ENCODE results near the gene CYP2S1.

Gene CYP2S1

DNA sequence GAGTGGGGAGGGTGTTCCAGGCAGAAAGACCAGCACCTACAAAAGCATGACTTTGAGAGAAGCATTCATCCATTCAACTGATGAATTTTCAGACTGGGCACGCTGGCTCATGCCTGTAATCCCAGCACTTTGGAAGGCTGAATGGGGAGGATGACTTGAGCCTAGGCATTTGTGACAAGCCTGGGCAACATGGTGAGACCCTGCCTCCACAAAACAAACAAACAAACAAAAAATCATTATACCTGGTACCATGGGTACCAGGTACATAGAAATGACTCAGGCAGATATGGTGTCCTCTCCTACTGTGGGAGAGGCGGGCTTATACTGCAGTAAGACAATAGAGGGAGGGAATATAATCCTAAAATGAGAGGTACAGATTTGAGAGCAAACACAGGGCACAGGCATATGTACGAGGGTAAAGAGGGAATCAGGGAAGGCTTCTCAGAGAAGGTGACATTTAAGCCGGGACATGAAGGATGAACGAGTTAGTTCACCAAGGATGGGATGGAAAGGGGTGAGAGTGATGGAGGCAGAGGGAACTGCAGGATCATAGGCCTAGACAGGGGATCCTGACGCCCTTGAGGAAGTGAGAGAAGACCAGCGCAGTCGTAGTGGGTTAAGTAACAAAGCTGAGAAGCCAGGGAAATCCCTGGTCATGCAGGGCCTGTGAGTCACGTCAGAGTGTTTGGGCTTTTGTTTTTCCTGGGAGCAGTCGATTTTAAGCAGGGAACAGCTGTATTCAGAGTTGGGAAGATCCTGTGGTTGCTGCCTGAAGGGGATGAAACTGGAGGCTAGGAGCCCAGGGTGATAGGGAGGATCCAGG is 2.9 kb downstream of the CYP2S1 start:
- DNase-seq (ENCODE audit: low read depth in 2 of 2) = no peak

DNA sequence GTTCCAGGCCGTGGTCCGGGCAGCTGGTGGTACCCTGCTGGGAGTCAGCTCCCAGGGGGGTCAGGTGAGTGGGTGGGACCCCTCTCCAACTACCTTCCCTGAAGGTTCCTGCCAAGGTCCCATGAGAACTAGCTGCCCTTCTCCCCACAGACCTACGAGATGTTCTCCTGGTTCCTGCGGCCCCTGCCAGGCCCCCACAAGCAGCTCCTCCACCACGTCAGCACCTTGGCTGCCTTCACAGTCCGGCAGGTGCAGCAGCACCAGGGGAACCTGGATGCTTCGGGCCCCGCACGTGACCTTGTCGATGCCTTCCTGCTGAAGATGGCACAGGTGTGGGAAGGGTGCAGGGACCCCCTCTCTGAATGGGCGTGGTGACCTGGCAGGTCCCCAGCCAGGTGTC is 5.5 kb downstream of the CYP2S1 start:
- DNase-seq (ENCODE audit: low read depth in 2 of 2) = no peak

DNA sequence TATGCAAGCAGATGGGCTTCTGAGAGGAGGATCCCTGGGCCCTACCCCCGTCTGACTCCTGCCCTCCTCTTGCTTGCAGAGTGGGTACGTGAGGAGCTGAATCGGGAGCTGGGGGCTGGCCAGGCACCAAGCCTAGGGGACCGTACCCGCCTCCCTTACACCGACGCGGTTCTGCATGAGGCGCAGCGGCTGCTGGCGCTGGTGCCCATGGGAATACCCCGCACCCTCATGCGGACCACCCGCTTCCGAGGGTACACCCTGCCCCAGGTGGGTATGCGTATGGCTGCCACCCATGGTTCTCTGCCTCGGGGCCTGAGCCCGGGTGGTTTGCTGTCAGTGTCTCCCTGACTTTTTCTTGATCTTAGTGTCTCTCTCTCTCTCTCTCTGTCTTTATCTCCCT is 10.4 kb downstream of the CYP2S1 start:
- no peak for DNase-seq (ENCODE audit: low read depth in 2 of 2)

DNA sequence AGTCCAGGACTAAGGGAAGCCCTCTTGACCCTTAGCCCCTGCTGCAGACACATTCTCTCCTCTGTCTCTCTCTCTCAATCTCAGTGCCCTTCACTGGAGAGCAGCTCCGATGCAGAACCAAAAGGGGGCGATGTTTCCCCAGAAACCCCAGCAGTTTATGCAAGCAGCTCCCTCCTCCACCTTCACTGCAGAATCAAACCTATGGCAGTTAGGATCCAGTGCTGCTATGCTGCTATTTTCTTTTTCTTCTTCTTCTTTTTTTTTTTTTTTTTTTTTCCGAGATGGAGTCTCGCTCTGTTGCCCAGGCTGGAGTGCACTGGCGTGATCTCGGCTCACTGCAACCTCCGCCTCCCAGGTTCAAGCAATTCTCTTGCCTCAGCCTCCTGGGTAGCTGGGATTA is 11.3 kb downstream of the CYP2S1 start:
- peak; percentile 64 to 77 for DNase-seq (ENCODE audit: low read depth in 2 of 2)

DNA sequence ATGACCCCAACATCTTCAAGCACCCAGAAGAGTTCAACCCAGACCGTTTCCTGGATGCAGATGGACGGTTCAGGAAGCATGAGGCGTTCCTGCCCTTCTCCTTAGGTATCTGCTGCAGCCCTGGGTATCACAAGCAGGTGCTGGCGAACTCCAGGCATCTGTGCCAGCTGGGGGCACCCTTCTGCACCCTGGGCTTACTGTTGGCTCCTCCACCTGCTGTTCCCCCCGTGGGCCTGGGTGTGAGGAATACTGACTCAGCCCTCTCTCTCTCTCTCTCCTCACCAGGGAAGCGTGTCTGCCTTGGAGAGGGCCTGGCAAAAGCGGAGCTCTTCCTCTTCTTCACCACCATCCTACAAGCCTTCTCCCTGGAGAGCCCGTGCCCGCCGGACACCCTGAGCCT is 13.0 kb downstream of the CYP2S1 start:
- DNase-seq (ENCODE audit: low read depth in 2 of 2) = no peak

DNA sequence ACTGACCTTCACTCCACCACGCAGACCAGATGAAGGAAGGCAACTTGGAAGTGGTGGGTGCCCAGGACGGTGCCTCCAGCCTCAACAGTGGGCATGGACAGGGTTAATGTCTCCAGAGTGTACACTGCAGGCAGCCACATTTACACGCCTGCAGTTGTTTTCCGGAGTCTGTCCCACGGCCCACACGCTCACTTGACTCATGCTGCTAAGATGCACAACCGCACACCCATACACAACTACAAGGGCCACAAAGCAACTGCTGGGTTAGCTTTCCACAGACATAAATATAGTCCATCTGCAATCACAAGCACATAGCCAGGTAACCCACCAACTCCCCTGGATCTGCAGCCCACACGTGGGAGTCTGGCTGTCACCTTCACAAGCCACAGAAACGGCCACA is 13.4 kb downstream of the CYP2S1 start:
- DNase-seq (ENCODE audit: low read depth in 2 of 2) = no peak

DNA sequence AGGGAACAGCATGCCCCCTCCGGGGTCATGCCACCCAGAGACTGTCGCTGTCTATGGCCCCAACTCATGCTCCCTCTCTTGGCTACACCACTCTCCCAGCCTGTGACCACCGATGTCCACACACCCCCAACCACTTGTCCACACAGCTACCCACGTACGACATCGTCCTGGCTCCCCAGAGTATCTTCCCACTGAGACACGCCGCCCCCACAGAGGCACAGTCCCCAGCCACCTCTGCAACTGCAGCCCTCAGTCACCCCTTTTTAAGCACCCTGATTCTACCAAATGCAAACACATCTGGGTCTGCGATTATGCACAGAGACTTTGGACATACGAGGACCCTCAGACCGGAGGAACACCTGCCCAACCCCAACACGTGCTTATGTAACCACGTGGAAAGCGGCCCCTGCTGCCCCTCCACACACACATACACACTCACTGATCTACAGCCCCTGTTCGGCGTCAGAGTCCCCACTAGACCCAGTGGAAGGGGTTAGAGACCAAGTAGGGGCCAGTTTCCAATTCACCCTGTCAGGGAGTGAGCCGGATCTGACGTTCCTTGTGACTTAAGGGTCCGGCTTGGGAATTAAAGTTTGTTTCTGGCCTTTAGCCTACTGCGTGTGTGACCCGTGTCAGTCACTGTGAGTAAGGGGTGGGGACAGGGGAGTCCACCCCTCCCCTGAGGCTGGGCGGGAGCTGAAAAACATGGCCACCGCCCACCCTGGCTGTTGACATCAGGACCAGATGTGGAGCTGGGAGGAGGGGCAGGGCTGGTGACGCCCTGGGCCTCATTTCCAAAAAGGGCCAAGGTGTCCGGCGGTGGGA is 14.1 kb downstream of the CYP2S1 start:
- no peak for DNase-seq (ENCODE audit: low read depth in 2 of 2)

DNA sequence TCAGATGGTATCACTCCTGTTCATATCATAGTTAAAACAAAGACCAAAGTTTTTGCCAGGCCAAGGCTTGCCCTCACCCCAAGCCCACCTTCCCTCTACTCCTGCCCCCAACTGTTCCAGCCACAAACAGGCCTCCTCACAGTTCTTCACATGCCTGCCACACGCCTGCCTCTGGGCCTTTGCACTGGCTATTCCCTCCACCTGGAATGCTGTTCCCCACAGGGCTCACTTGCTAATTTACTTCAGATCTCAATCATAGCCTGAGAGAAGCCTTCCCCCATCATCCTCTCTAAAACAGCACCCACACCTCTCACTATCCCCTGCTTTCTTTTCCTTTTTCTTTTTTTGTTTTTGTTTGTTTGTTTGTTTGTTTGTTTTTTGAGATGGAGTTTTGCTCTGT is 21.1 kb downstream of the CYP2S1 start:
- DNase-seq (ENCODE audit: low read depth in 2 of 2) = no peak

DNA sequence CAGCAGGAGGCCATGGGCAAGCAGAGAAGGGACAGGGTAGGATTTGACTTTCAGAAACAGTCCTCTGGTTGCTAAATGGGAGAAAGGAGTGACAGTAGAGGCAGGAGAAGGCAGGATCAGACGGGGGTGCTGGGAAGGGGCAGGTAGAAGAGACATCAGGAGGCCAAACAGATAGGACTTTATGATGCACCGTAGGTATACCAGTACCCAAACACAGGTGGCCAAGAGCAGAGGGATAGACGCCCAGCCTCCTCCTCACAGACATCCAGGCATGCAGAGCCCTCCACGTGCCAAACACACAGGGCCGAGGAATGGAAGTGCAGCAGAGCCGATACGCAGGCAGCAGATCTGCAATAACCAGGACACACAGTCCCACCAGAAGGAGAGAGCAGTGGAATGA is 24.7 kb downstream of the CYP2S1 start:
- DNase-seq (ENCODE audit: low read depth in 2 of 2) = no peak

DNA sequence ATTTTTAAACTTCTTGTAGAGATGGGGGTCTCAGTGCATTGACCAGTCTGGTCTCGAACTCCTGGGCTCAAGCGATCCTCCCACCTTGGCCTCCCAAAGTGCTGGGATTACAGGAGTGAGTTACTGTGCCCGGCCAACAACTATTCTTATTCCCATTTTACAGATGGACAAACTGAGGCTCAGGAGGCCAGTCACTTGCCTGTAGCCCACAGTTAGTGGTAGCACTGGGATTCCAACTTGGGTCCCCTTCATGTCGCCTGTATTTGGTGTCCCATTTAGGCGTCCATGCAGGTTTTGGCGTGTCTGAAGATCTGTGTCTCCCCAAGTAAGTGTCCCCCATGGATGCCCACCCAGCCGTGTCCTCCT is 25.2 kb downstream of the CYP2S1 start:
- no peak for DNase-seq (ENCODE audit: low read depth in 2 of 2)

DNA sequence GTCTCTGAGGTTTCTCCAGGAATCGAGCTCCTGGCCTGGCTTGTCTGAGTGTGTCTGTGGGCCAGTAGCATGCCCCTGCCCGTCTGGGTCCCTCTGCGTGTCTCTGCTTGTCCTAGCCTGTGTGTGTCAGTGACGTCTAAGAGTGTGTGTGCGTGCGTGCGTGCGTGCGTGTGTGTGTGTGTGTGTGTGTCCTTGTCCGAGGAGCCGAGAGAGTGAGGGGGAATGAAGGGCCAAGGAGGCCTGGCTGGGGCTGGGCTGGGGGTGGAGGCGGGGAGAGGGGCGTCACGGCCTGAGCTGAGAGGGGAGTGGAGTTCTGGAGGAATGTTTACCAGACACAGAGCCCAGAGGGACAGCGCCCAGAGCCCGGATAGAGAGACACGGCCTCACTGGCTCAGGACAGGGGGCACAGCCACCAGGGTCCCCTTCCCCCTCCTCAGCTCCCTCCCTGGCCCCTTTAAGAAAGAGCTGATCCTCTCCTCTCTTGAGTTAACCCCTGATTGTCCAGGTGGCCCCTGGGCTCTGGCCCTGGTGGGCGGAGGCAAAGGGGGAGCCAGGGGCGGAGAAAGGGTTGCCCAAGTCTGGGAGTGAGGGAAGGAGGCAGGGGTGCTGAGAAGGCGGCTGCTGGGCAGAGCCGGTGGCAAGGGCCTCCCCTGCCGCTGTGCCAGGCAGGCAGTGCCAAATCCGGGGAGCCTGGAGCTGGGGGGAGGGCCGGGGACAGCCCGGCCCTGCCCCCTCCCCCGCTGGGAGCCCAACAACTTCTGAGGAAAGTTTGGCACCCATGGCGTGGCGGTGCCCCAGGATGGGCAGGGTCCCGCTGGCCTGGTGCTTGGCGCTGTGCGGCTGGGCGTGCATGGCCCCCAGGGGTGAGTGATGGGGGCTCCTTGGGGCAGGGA is 25.8 kb downstream of the CYP2S1 start, which contains the start of gene AXL:
TSS of gene AXL (plus strand) at position 609 of the 893 bp plus-strand sequence. CDS start at position 779, 170 bp downstream.
- no peak for DNase-seq (ENCODE audit: low read depth in 2 of 2)

DNA sequence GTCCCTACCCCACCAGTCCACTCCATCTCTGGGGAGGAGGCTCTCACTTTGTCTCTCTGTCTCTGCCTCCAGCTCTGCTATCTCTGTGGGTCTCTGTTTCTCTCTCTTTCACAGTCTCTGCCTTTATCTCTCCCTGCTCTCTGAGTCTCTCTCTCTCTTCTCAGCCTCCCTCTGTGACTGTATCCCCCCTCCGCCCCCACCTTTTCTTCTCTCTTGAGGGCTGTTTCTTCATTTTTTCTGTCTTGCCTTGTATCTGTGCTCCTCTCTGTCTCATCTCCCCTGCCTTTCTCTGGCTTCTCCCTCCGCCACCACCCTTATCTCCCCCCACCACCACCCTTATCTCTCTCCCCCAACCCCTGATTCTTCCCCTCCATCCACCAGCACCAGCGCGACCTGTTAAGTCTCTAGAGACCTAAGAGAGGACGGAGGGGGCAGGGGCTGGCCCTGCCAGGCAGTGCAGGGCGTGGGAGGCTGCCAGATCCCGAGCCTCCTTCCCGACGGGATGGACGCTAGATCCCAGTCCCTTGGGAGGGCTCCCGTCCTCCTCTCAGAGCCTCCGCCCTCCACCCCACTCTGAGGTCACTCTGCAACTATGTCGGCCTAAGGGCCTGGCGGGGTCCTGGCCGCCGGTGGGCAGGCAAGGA is 27.0 kb downstream of the CYP2S1 start:
- no peak for DNase-seq (ENCODE audit: low read depth in 2 of 2)

DNA sequence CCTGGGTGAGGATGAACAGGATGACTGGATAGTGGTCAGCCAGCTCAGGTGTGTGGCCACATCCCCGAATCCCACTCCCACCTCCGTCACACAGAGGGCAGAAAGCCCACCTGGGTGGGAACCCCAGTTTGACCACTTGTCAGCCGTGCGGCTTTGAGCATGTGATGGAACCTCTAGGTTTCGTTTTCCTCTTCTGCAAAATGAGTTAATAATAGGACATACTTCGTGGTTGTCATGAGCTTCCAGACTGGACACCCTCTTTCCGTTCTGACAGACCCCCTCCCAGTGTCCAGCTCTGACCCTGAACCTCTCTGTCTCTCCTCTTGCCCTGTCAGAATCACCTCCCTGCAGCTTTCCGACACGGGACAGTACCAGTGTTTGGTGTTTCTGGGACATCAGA is 27.8 kb downstream of the CYP2S1 start:
- no peak for DNase-seq (ENCODE audit: low read depth in 2 of 2)

DNA sequence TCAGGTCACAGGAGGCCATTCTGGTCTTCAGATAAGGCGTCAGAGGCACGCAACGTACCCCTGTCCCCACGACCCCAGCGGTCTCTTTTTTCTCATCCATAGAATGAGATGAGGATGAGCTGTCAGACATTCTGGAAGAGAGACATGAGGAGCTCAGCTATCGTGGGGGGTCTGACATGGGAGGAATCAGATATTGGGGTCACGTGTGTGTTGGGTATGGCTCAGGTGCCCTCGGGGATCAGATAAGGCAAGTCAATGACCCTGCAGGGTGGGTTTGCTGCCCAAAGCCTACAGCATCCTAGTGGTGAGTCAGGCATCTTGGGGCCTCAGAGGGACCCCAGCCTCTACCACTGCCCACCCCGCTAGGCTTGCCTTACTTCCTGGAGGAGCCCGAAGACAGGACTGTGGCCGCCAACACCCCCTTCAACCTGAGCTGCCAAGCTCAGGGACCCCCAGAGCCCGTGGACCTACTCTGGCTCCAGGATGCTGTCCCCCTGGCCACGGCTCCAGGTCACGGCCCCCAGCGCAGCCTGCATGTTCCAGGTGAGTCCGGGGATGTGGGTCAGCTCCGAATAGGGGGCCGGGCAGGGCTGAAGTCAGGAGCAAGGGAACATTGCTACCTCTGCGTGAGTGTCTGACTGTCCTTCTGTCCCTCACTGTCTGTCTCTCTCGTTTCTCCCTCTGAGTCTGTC is 28.6 kb downstream of the CYP2S1 start:
- DNase-seq (ENCODE audit: low read depth in 2 of 2) = no peak

DNA sequence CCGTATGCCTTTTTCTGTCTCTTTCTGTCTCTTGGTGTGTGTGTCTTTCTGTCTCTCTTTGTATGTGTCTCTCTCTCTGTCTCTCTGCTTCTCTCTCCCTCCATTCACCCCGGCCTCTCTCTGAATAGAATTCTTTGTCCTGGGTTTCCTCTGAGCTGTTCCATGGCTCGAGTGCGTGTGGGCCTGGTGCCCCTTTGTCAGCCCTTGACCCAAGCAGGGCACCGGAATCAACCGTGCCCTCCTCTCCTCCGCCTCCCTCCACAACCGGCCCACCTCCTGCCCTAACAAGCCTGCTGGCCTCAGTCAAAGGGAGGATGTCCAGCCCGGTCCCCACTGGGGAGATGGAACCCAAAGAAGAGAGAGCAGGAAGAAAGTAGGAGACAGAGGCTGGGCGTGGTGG is 29.2 kb downstream of the CYP2S1 start:
- no peak for DNase-seq (ENCODE audit: low read depth in 2 of 2)

DNA sequence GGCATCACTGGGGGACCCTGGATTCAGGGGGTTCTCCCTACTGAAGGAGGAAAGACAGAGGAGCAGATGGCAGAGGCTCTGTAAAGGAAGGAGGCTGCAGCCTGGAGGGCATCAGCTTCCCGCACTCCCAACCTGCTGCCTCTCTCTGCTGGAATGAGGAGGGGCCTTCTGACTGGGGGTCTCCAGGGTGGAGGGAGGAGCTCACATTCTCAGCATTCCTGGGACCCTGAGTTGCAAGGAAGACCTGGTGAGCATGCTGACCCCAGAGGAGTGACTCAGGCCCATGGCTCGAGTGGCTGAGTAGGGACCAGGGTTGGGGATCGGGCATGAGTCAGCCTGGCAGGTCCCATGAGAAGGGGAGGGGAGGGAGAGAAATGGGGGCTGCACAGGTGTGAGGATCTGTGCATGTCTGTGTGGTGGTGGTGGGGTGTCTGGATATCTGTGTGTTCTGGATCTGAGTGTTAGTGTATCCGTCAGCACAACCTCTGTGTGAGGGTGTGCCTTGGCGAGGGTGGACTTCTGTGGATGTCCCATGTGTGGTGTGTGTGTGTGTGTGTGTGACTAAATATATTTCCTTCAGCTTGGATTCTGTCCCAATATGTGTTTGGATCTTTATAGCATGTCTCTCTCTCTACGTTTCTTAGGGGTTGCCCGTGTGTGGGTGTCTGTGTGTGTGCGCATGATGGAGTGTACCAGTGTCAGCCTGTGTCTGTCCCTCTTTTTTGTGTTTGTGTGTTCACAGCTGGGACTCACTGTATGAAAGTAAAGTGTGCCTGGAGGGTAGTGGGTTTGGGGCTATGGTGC is 30.6 kb downstream of the CYP2S1 start:
- no peak for DNase-seq (ENCODE audit: low read depth in 2 of 2)

DNA sequence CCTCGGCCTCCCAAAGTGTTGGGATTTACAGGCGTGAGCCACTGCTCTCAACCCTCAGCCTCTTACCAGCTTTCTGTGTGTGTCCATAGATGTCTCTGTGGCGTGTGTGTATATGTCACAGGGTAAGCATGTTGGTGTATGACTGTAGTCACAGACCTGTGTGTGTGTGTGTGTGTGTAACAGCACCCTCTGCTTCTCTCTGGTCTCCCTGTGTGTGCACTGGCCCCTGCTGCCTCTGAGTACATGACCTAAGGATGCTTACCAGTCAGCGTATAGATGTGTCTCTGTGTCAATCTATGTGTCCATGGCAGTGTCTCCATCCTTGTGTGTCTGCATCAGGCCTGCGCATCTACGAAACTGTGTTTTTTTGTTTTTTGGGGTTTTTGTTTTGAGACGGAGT is 31.6 kb downstream of the CYP2S1 start:
- DNase-seq (ENCODE audit: low read depth in 2 of 2) = no peak

DNA sequence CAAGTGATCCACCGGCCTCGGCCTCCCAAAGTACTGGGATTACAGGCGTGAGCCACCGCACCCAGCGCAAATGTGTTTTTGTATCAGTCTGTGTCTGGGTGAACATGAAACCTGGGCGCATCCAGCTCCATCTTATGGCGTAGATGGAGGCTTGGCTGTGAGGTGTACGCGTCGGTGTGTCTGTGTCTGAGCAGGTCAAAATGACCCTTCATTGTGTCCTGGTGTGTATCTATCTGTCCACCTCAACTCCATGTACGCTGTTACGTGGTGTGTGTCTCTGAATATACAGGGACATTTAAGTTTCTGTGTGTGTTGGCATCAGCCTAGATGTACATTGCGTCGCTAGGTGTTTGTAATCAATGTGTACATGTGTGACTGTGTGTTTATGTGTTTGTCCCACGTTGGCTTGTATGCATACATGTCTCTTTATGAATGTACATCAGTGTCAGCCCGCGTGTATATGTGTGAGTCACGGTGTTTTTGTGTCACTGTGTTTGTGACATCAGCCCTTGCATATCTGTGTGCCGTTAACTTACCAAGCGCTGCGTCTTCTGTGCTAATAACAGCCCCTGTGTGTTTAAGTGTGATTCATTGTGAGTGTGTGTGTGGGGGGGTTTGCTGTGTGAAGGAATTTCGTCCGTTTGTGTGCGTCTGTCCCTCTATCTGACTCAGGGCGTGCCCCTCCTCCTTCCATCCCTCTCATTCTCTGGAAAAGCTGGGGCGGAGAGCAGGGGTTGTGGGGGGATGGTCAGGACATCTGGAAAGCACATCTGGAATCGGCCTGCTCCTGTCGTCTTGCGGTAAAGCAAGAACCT is 32.4 kb downstream of the CYP2S1 start:
- DNase-seq (ENCODE audit: low read depth in 2 of 2) = peak; percentile 45 to 59
